ENCODE measurements around the gene MORC2.

DNA sequence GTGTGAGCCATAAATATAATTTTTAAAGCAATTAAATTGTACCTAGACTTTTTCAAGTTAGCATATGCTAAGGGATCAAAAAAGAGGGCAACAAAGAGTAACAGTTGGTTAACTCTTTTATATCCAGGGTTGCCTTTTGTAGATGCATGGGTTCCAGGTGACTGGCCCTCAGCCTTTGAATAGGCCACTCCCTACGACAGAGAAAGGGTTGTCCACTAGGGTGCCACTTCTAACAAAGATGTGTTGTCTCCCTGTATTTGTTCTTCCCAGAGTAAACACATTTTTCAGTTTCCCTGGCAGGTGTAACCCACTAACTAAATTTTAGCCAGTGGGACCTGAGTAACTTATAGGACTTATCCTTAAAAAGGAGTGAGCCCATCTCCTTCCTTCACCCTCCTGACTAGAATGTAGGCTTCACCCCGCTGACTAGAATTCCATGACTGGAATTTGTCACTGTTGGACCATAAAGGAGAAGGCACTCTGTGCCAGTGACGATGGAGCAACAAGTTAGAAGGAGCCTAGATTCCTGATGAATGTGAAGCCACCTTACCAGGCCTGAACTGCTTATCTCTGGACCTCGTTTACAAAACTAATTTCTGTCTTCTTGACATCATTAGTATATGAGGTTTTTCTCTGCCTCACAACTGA is 17.1 kb upstream of the MORC2 start:
- TF ChIP-seq, protein P1, sequence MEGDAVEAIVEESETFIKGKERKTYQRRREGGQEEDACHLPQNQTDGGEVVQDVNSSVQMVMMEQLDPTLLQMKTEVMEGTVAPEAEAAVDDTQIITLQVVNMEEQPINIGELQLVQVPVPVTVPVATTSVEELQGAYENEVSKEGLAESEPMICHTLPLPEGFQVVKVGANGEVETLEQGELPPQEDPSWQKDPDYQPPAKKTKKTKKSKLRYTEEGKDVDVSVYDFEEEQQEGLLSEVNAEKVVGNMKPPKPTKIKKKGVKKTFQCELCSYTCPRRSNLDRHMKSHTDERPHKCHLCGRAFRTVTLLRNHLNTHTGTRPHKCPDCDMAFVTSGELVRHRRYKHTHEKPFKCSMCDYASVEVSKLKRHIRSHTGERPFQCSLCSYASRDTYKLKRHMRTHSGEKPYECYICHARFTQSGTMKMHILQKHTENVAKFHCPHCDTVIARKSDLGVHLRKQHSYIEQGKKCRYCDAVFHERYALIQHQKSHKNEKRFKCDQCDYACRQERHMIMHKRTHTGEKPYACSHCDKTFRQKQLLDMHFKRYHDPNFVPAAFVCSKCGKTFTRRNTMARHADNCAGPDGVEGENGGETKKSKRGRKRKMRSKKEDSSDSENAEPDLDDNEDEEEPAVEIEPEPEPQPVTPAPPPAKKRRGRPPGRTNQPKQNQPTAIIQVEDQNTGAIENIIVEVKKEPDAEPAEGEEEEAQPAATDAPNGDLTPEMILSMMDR (conservative IDR thresholded peaks at IDR 0.05; ENCODE audit: low read depth, low read length): no peak
- TF ChIP-seq EZH2phosphoT487 (IDR thresholded peaks at IDR 0.05; ENCODE audit: borderline replicate concordance, low read length): no peak
